GM12873 (cell line): ENCODE measurements around the gene POLR2B.

Experiments
- TF ChIP-seq, protein P1 (sequence below): IDR thresholded peaks from 2 replicates; pipeline ENCODE4 v1.5.1; 2012; ENCODE audit warnings: low read depth, mild to moderate bottlenecking, moderate library complexity, low read length, control low read depth; ENCODE audit not compliant: insufficient read depth; ENCODE audit errors: missing control alignments

POLR2B gene

DNA sequence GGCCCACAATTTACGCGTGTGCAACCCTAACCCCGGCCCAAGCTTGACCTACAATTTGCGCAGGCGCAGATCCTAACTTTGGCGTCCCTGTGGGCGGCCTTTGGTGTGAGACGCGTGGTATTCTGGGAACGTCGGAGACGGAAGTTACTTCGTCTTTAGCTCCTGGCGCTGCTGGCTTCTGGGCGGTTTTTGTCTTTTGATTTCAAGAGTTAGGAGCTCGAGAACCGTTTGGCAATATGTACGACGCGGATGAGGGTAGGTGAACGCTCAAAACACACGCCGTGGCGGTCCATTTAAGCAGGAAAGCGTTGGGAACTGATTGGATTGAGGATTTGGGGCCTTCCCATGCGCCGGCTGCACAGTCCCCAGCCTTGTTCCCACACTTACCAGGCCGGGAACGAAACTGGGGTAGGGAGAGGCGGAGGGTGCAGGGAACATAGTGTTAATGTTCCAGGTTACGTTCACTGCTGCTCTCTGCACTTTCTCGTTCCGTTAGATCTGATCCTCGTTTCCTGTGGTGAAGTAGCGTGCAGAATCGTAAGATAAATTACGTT is at the start of gene POLR2B:
Gene POLR2B (plus strand): TSS at position 147 of the 554 bp plus-strand sequence. CDS start 90 bp downstream, at position 237.
- TF ChIP-seq, protein P1, sequence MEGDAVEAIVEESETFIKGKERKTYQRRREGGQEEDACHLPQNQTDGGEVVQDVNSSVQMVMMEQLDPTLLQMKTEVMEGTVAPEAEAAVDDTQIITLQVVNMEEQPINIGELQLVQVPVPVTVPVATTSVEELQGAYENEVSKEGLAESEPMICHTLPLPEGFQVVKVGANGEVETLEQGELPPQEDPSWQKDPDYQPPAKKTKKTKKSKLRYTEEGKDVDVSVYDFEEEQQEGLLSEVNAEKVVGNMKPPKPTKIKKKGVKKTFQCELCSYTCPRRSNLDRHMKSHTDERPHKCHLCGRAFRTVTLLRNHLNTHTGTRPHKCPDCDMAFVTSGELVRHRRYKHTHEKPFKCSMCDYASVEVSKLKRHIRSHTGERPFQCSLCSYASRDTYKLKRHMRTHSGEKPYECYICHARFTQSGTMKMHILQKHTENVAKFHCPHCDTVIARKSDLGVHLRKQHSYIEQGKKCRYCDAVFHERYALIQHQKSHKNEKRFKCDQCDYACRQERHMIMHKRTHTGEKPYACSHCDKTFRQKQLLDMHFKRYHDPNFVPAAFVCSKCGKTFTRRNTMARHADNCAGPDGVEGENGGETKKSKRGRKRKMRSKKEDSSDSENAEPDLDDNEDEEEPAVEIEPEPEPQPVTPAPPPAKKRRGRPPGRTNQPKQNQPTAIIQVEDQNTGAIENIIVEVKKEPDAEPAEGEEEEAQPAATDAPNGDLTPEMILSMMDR = no peak

DNA sequence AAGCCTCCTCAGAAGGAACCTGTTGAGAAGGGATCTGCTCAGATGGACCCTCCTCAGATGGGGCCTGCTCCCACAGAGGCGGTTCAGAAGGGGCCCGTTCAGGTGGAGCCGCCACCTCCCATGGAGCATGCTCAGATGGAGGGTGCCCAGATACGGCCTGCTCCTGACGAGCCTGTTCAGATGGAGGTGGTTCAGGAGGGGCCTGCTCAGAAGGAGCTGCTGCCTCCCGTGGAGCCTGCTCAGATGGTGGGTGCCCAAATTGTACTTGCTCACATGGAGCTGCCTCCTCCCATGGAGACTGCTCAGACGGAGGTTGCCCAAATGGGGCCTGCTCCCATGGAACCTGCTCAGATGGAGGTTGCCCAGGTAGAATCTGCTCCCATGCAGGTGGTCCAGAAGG is 48.1 kb upstream of the POLR2B start:
- TF ChIP-seq, protein P1 = no peak

DNA sequence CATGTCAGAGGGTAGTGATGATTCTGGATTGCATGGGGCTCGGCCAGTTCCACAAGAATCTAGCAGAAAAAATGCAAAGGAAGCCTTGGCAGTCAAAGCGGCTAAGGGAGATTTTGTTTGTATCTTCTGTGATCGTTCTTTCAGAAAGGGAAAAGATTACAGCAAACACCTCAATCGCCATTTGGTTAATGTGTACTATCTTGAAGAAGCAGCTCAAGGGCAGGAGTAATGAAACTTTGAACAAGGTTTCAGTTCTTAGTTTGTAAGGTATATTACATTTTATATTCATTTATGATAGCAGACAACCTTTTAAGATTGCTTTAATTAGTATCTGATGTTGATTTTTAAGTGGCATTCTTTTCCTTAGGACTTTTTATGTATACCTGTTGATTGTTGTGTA is 46.8 kb upstream of the POLR2B start:
- TF ChIP-seq, protein P1 = no peak

DNA sequence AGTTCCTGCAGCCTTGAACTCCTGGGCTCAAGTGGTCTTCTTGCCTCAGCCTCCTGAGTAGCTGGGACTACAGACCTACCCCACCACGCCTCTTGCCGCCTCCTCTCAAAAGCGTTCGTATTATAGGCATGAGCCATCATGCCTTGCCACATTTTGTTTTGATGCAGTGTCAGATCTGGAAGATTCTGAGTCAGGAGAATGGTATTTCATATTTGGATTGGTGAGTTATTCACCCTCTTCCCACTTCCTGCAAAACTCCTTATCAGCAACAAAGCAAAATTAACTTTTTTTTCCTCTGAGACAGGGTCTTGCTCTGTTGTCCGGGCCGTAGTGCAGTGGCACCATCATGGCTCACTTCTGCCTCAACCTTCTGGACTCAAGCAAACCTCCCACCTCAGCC is 41.4 kb upstream of the POLR2B start:
- TF ChIP-seq, protein P1 = no peak

DNA sequence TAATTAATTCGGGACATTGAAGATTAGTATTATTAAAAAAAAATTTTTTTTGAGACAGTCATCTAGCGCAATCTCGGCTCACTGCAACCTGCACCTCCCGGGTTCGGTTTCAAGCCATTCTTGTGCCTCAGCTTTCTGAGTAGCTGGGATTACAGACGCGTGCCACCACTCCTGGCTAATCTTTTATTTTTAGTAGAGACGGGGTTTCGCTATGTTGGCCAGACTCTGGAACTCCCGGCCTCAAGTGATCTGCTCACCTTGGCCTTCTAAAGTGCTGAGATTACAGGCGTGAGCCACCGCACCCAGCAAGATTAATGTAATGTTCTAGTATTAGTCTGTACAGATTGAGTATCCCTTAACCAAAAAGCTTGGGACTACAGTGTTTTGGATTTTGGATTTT is 38.3 kb upstream of the POLR2B start:
- TF ChIP-seq, protein P1 = no peak

DNA sequence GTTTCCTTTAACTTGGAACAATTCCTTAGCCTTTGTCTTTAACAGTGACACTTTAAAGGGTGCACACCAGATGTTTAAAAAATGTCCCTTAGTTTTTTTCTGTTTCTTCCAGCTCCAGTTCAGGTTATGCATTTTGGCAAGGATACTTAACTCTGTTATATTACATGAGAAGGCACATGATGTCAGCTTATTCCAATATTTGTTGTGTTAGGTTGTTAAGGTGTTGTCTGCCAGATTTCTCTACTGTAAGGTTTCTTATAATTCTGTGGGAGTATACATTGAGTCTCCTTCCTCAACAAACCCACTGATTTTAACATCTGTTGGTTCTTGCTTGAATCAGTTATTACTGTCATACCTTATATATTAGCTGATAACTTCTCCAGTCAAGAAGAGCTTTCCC is 37.7 kb upstream of the POLR2B start:
- TF ChIP-seq, protein P1 = no peak

DNA sequence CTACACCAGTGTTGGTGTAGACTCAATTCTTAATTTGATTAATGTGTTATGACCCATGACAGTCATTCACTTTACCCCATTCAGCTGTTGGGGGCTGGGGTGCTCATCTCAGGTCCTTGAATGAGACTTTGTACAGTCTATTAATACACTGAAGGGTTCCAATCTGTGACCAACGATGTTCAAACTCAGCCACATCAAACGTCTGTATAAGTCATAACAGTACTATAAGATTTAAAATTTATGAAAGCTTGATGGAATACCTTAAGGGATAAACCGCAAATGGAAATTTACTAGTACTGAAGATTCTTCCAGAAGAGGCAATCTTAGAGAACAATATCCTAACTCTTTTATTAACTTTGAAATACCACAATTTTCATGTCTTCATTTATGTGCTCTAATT is 37.3 kb upstream of the POLR2B start:
- TF ChIP-seq, protein P1 = no peak
